Measurements from ENCODE around the gene DNAJC15. TPM values are rescaled to one million over a fixed set of nuclear protein-coding genes. Genes with fewer than 3 reads are reported as not detected.

Gene DNAJC15
- total RNA-seq, 6 donors from 2014 or later: 3.1 to 19.3 (median 9.0) TPM

GRCh38 chr13:43158516-43158915 lies 135.1 kb downstream of the DNAJC15 start:
- no peak for TF ChIP-seq CTCF (IDR thresholded peaks at IDR 0.05)
- TF ChIP-seq EP300 (IDR thresholded peaks at IDR 0.05): no peak
- no peak for TF ChIP-seq POLR2A (IDR thresholded peaks at IDR 0.05)
- TF ChIP-seq POLR2AphosphoS5 (IDR thresholded peaks at IDR 0.05): no peak
- no peaks in the 10 kb centered on the region for H3K9me3 ChIP-seq
- H3K4me1 ChIP-seq: no peaks in the 10 kb centered on the region
- no peaks in the 10 kb centered on the region for H3K36me3 ChIP-seq
- WGBS, 2 donors: 93 to 94% methylated on average over 3 of the region's 3 CpGs
- ATAC-seq (ENCODE audit: low FRiP score in 2 of 2) (no peak), DNase-seq (no peak)
- no peak overlapping the region for H3K4me3 ChIP-seq
- H3K27ac ChIP-seq: no peak overlapping the region
- no peaks in the 10 kb centered on the region for H3K27me3 ChIP-seq

- Histone ChIP-seq H3K36me3 (no peaks in the 10 kb centered on the region), H3K9me3 (no peaks in the 10 kb centered on the region), H3K27me3 (no peaks in the 10 kb centered on the region), H3K27ac (no peak overlapping the region), H3K4me3 (no peak overlapping the region), H3K4me1 (no peaks in the 10 kb centered on the region)
- ATAC-seq (ENCODE audit: low FRiP score in 2 of 2) (no peak), DNase-seq (no peak)
- 59 to 67% methylated on average over 3 of the region's 3 CpGs for WGBS, 2 donors
- TF ChIP-seq EP300 (IDR thresholded peaks at IDR 0.05) (no peak), POLR2AphosphoS5 (IDR thresholded peaks at IDR 0.05) (no peak), CTCF (IDR thresholded peaks at IDR 0.05) (no peak), POLR2A (IDR thresholded peaks at IDR 0.05) (no peak)
Observed at GRCh38 chr13:43159026-43159461, 135.7 kb downstream of the DNAJC15 start.

Other genes with a start within 250 kb of the DNAJC15 start
- gene FAM216B, start 242.0 kb upstream of the DNAJC15 start, total RNA-seq: 10 to 100 TPM in 3 of 6 donors, 1 to 10 TPM in 2, under 1 TPM in 1; 0.43 to 60.5 (median 9.9) TPM
- 10 to 100 TPM; 10.2 to 61.8 (median 24.0) TPM for gene EPSTI1, start 31.3 kb upstream of the DNAJC15 start, total RNA-seq